Activated CD4-positive, alpha-beta T cell treated with anti-CD3 and anti-CD28 coated beads for 36 hours (primary cell): ENCODE measurements around the gene CSRP1. TPM values are rescaled to one million over a fixed set of nuclear protein-coding genes. Genes with fewer than 3 reads are reported as not detected.
"Not testable (repeated sequence)": the region's sequence is repeated elsewhere in the genome, so short reads cannot be mapped to it uniquely, and the experiment has no call there.

Source experiments
- ATAC-seq: fragments of 200-7000 bp; cut with Tn5 transposase; one replicate; pipeline ENCODE4 v1.10.0; 2021; ENCODE audit warnings: mild to moderate bottlenecking, moderate library complexity
- CTCF ChIA-PET: fragments of 350-600 bp; sonication (Branson Sonifier 250); formaldehyde crosslinking; loops from one replicate; lab custom pipeline; 2021; ENCODE audit warnings: antibody characterized with exemption; lab: Charles Lee
- POLR2A ChIA-PET: fragments of 350-600 bp; sonication (Branson Sonifier 250); formaldehyde crosslinking; loops from one replicate; lab custom pipeline; 2021; ENCODE audit warnings: antibody characterized with exemption, inconsistent platforms; lab: Charles Lee
- DNase-seq: peaks from one replicate; pipeline ENCODE4 v3.0.0-alpha.2; 2020
- H3K27ac Mint-ChIP-seq: one replicate; pipeline ENCODE4 v1.8.0; 2021; ENCODE audit warnings: mixed read lengths
- H3K27me3 Mint-ChIP-seq: one replicate; pipeline ENCODE4 v1.8.0; 2021; ENCODE audit warnings: mixed read lengths
- H3K36me3 Mint-ChIP-seq: one replicate; pipeline ENCODE4 v1.8.0; 2021; ENCODE audit warnings: low read depth, mixed read lengths
- H3K4me1 Mint-ChIP-seq: one replicate; pipeline ENCODE4 v1.8.0; 2021; ENCODE audit warnings: mixed read lengths
- H3K4me3 Mint-ChIP-seq: one replicate; pipeline ENCODE4 v1.8.0; 2021; ENCODE audit warnings: mild to moderate bottlenecking, moderate library complexity, mixed read lengths
- H3K9me3 Mint-ChIP-seq: one replicate; pipeline ENCODE4 v1.8.0; 2021; ENCODE audit warnings: low read depth, mixed read lengths
- intact Hi-C, 2 experiments: fragments of 100-400 bp; cut with DNase I in 1 of 2; cut with micrococcal nuclease in 1 of 2; formaldehyde crosslinking; loops; one replicate each; pipeline versions ENCODE4 v1.14.2 to v1.15.1; 2022 to 2024; cut with DNase I, micrococcal nuclease
- total RNA-seq, 2 experiments: library from RNA; stranded (reverse); gene quantifications; one replicate each; pipeline ENCODE4 v1.2.3, GENCODE V29; 2021

The CSRP1 gene
- total RNA-seq, 2 experiments from 2014 or later = 49.2 to 50.7 TPM

- H3K27me3 Mint-ChIP-seq, H3K9me3 Mint-ChIP-seq, H3K27ac Mint-ChIP-seq, H3K4me3 Mint-ChIP-seq, intact Hi-C loops, POLR2A ChIA-PET, ATAC-seq, DNase-seq, H3K4me1 Mint-ChIP-seq: not testable (repeated sequence)
- H3K36me3 Mint-ChIP-seq = peaks cover 25% of the 10 kb centered on the region
- CTCF ChIA-PET = interaction anchor here (3.8 kb wide), 1 partner anchor 8 kb away, joined by 25 read pairs; no protein-coding TSS in a partner anchor
These were observed 13.2 kb upstream of the CSRP1 start for GRCh38 chr1:201520046-201520575.

- POLR2A ChIA-PET = no interaction called here
These were observed 11.1 kb upstream of the CSRP1 start for GRCh38 chr1:201518071-201518470.

GRCh38 chr1:201517631-201518030 lies 10.7 kb upstream of the CSRP1 start:
- Mint-ChIP-seq H3K9me3 (no peaks in the 10 kb centered on the region), H3K4me3 (no peak overlapping the region), H3K36me3 (peaks cover 21% of the 10 kb centered on the region), H3K4me1 (peaks cover 2% of the 10 kb centered on the region), H3K27ac (no peak overlapping the region), H3K27me3 (no peaks in the 10 kb centered on the region)
- intact Hi-C loops = no loop called here
- ChIA-PET CTCF (interaction anchor here (0.6 to 7.1 kb wide), 4 partner anchors 15 to 213 kb away, joined by 3 to 75 read pairs (median 3); no protein-coding TSS in a partner anchor), POLR2A (no interaction called here)
- no peak for ATAC-seq
- DNase-seq = no peak

More at GRCh38 chr1:201518071-201518470, 11.1 kb upstream of the CSRP1 start:
- no peaks in the 10 kb centered on the region for H3K9me3 Mint-ChIP-seq
- ATAC-seq (no peak), DNase-seq (no peak)
- CTCF ChIA-PET = interaction anchor here (0.6 to 7.1 kb wide), 3 partner anchors 36 to 214 kb away, joined by 3 to 75 read pairs (median 3); no protein-coding TSS in a partner anchor
- intact Hi-C loops = no loop called here
- H3K27me3 Mint-ChIP-seq = no peaks in the 10 kb centered on the region
- H3K27ac Mint-ChIP-seq = no peak overlapping the region
- peaks cover 2% of the 10 kb centered on the region for H3K4me1 Mint-ChIP-seq
- H3K4me3 Mint-ChIP-seq = no peak overlapping the region
- peaks cover 22% of the 10 kb centered on the region for H3K36me3 Mint-ChIP-seq

GRCh38 chr1:201516511-201517127 lies 9.7 kb upstream of the CSRP1 start:
- POLR2A ChIA-PET = no interaction called here
- Mint-ChIP-seq H3K4me1 (peaks cover 2% of the 10 kb centered on the region), H3K9me3 (no peaks in the 10 kb centered on the region), H3K27me3 (no peaks in the 10 kb centered on the region), H3K36me3 (peaks cover 11% of the 10 kb centered on the region), H3K4me3 (no peak overlapping the region), H3K27ac (no peak overlapping the region)
- CTCF ChIA-PET = interaction anchor here (0.5 to 7.1 kb wide), 10 partner anchors 9 to 68 kb away, joined by 3 to 75 read pairs (median 6); partner anchors contain the start of gene CSRP1
- ATAC-seq = no peak
- DNase-seq = no peak
- intact Hi-C loops = no loop called here

- peak; percentile 71 for ATAC-seq
These were observed 9.0 kb upstream of the CSRP1 start for GRCh38 chr1:201515895-201516294.

GRCh38 chr1:201515062-201515750 lies 8.3 kb upstream of the CSRP1 start:
- H3K27me3 Mint-ChIP-seq = no peaks in the 10 kb centered on the region
- POLR2A ChIA-PET = no interaction called here
- no peak for ATAC-seq
- H3K4me1 Mint-ChIP-seq = peaks cover 2% of the 10 kb centered on the region
- no peaks in the 10 kb centered on the region for H3K9me3 Mint-ChIP-seq
- DNase-seq = no peak
- peaks cover 9% of the 10 kb centered on the region for H3K36me3 Mint-ChIP-seq
- H3K4me3 Mint-ChIP-seq = no peak overlapping the region
- H3K27ac Mint-ChIP-seq = no peak overlapping the region
- intact Hi-C loops = no loop called here
- CTCF ChIA-PET = interaction anchor here (0.5 to 7.1 kb wide), 10 partner anchors 9 to 67 kb away, joined by 3 to 94 read pairs (median 7); partner anchors contain the start of gene CSRP1

More at GRCh38 chr1:201515895-201516294, 9.0 kb upstream of the CSRP1 start:
- no peak for DNase-seq
- ChIA-PET POLR2A (no interaction called here), CTCF (interaction anchor here (0.5 to 7.1 kb wide), 11 partner anchors 9 to 68 kb away, joined by 3 to 75 read pairs (median 5); partner anchors contain the start of gene CSRP1)
- Mint-ChIP-seq H3K9me3 (no peaks in the 10 kb centered on the region), H3K4me3 (no peak overlapping the region), H3K27me3 (no peaks in the 10 kb centered on the region), H3K36me3 (peaks cover 11% of the 10 kb centered on the region), H3K27ac (no peak overlapping the region), H3K4me1 (peaks cover 2% of the 10 kb centered on the region)
- intact Hi-C loops = no loop called here

- H3K27ac Mint-ChIP-seq = no peak overlapping the region
These were observed 7.5 kb upstream of the CSRP1 start for GRCh38 chr1:201514466-201514865.

GRCh38 chr1:201513498-201514243 lies 6.7 kb upstream of the CSRP1 start:
- no peak for DNase-seq
- intact Hi-C loops = loop anchor here (1.0 to 2.0 kb wide), 4 partner anchors 31 to 79 kb away; no protein-coding TSS in a partner anchor
- no peak overlapping the region for H3K4me3 Mint-ChIP-seq
- no peaks in the 10 kb centered on the region for H3K9me3 Mint-ChIP-seq
- H3K27ac Mint-ChIP-seq = no peak overlapping the region
- CTCF ChIA-PET = interaction anchor here (0.6 to 7.1 kb wide), 34 partner anchors 8 to 395 kb away, joined by 3 to 216 read pairs (median 5); no protein-coding TSS in a partner anchor
- H3K4me1 Mint-ChIP-seq = peaks cover 2% of the 10 kb centered on the region
- peaks cover 8% of the 10 kb centered on the region for H3K36me3 Mint-ChIP-seq
- no peak for ATAC-seq
- no peaks in the 10 kb centered on the region for H3K27me3 Mint-ChIP-seq
- POLR2A ChIA-PET = interaction anchor here (0.5 to 1.0 kb wide), 3 partner anchors 31 to 455 kb away, joined by 3 to 7 read pairs (median 7); no protein-coding TSS in a partner anchor

More at GRCh38 chr1:201514466-201514865, 7.5 kb upstream of the CSRP1 start:
- H3K9me3 Mint-ChIP-seq = no peaks in the 10 kb centered on the region
- H3K36me3 Mint-ChIP-seq = peaks cover 8% of the 10 kb centered on the region
- ChIA-PET CTCF (interaction anchor here (0.6 to 7.1 kb wide), 10 partner anchors 11 to 81 kb away, joined by 3 to 216 read pairs (median 22); no protein-coding TSS in a partner anchor), POLR2A (interaction anchor here (0.5 kb wide), 1 partner anchor 454 kb away, joined by 7 read pairs; no protein-coding TSS in a partner anchor)
- ATAC-seq = no peak
- peaks cover 2% of the 10 kb centered on the region for H3K4me1 Mint-ChIP-seq
- no peaks in the 10 kb centered on the region for H3K27me3 Mint-ChIP-seq
- DNase-seq = no peak
- intact Hi-C loops = no loop called here
- H3K4me3 Mint-ChIP-seq = no peak overlapping the region

GRCh38 chr1:201511941-201512539 lies 5.1 kb upstream of the CSRP1 start:
- H3K27ac Mint-ChIP-seq = no peak overlapping the region
- DNase-seq (no peak), ATAC-seq (no peak)
- H3K27me3 Mint-ChIP-seq = no peaks in the 10 kb centered on the region
- ChIA-PET CTCF (interaction anchor here (0.5 to 7.1 kb wide), 23 partner anchors 10 to 215 kb away, joined by 3 to 216 read pairs (median 5); no protein-coding TSS in a partner anchor), POLR2A (interaction anchor here (0.9 kb wide), 1 partner anchor 30 kb away, joined by 4 read pairs; no protein-coding TSS in a partner anchor)
- no peaks in the 10 kb centered on the region for H3K9me3 Mint-ChIP-seq
- no peak overlapping the region for H3K4me3 Mint-ChIP-seq
- H3K36me3 Mint-ChIP-seq = peaks cover 9% of the 10 kb centered on the region
- H3K4me1 Mint-ChIP-seq = peaks cover 10% of the 10 kb centered on the region
- intact Hi-C loops = loop anchor here in 1 of 2 experiments (2.0 kb wide), 1 partner anchor 77 kb away; no protein-coding TSS in a partner anchor

GRCh38 chr1:201511396-201511940 lies 4.5 kb upstream of the CSRP1 start:
- Mint-ChIP-seq H3K27ac (no peak overlapping the region), H3K4me1 (peaks cover 11% of the 10 kb centered on the region), H3K4me3 (no peak overlapping the region), H3K9me3 (no peaks in the 10 kb centered on the region), H3K27me3 (no peaks in the 10 kb centered on the region), H3K36me3 (peaks cover 8% of the 10 kb centered on the region)
- no peak for DNase-seq
- no peak for ATAC-seq
- ChIA-PET CTCF (interaction anchor here (0.7 to 7.1 kb wide), 14 partner anchors 10 to 102 kb away, joined by 3 to 216 read pairs (median 10); no protein-coding TSS in a partner anchor), POLR2A (interaction anchor here (0.9 kb wide), 1 partner anchor 30 kb away, joined by 4 read pairs; no protein-coding TSS in a partner anchor)
- intact Hi-C loops = no loop called here
